ENCODE data around the gene JAKMIP3. TPM values are rescaled to one million over a fixed set of nuclear protein-coding genes. Genes with fewer than 3 reads are reported as not detected.

JAKMIP3 gene
- total RNA-seq, 3 donors from 2014 or later, result 0.16 to 1.3 (median 0.98) TPM

- intact Hi-C loops (cut with DNase I; ENCODE audit: low total_unique reads), result no loop called here
- no peaks in the 10 kb centered on the region for H3K27me3 ChIP-seq
- no peaks in the 10 kb centered on the region for H3K9me3 ChIP-seq
- no peak overlapping the region for H3K4me3 ChIP-seq
- H3K36me3 ChIP-seq, result no peaks in the 10 kb centered on the region
- DNase-seq (ENCODE audit: low spot score in 2 of 2), result no peak
- TF ChIP-seq POLR2AphosphoS5 (IDR thresholded peaks at IDR 0.05) (no peak), POLR2A (IDR thresholded peaks at IDR 0.05) (no peak), CTCF (IDR thresholded peaks at IDR 0.05) (no peak)
- H3K4me1 ChIP-seq, result no peaks in the 10 kb centered on the region
- no peak overlapping the region for H3K27ac ChIP-seq
Measured at GRCh38 chr10:132094581-132095234, 29.0 kb downstream of the JAKMIP3 start.

GRCh38 chr10:132095403-132096113 is 29.8 kb downstream of the JAKMIP3 start:
- Histone ChIP-seq H3K4me3 (no peak overlapping the region), H3K27ac (no peak overlapping the region), H3K36me3 (no peaks in the 10 kb centered on the region), H3K27me3 (no peaks in the 10 kb centered on the region), H3K9me3 (no peaks in the 10 kb centered on the region), H3K4me1 (no peaks in the 10 kb centered on the region)
- TF ChIP-seq POLR2A (IDR thresholded peaks at IDR 0.05) (no peak), POLR2AphosphoS5 (IDR thresholded peaks at IDR 0.05) (no peak), CTCF (IDR thresholded peaks at IDR 0.05) (no peak)
- intact Hi-C loops (cut with DNase I; ENCODE audit: low total_unique reads), result no loop called here
- no peak for DNase-seq (ENCODE audit: low spot score in 2 of 2)

GRCh38 chr10:132096223-132096622 is 30.5 kb downstream of the JAKMIP3 start:
- no peaks in the 10 kb centered on the region for H3K9me3 ChIP-seq
- no peak overlapping the region for H3K27ac ChIP-seq
- H3K27me3 ChIP-seq, result no peaks in the 10 kb centered on the region
- DNase-seq (ENCODE audit: low spot score in 2 of 2), result peak in 1 of 2 donors; percentile 17
- H3K4me1 ChIP-seq, result no peaks in the 10 kb centered on the region
- intact Hi-C loops (cut with DNase I; ENCODE audit: low total_unique reads), result no loop called here
- H3K36me3 ChIP-seq, result no peaks in the 10 kb centered on the region
- TF ChIP-seq CTCF (IDR thresholded peaks at IDR 0.05) (no peak), POLR2AphosphoS5 (IDR thresholded peaks at IDR 0.05) (no peak), POLR2A (IDR thresholded peaks at IDR 0.05) (no peak)
- no peak overlapping the region for H3K4me3 ChIP-seq

GRCh38 chr10:132096863-132097478 is 31.2 kb downstream of the JAKMIP3 start:
- intact Hi-C loops (cut with DNase I; ENCODE audit: low total_unique reads), result no loop called here
- H3K27me3 ChIP-seq, result no peaks in the 10 kb centered on the region
- H3K4me1 ChIP-seq, result no peaks in the 10 kb centered on the region
- no peak overlapping the region for H3K4me3 ChIP-seq
- peak in 1 of 2 donors; percentile 15 for DNase-seq (ENCODE audit: low spot score in 2 of 2)
- TF ChIP-seq CTCF (IDR thresholded peaks at IDR 0.05) (no peak), POLR2A (IDR thresholded peaks at IDR 0.05) (no peak), POLR2AphosphoS5 (IDR thresholded peaks at IDR 0.05) (no peak)
- no peaks in the 10 kb centered on the region for H3K36me3 ChIP-seq
- H3K9me3 ChIP-seq, result no peaks in the 10 kb centered on the region
- H3K27ac ChIP-seq, result no peak overlapping the region

Measured in breast epithelium (tissue), 4 donors.